HepG2 (cell line): ENCODE data around the gene PIK3R4. TPM values are rescaled to one million over a fixed set of nuclear protein-coding genes. Genes with fewer than 3 reads are reported as not detected.

Experiments
- ATAC-seq: fragments of 200-7000 bp; cut with Tn5 transposase; 3 replicates; pipeline ENCODE4 v1.9.1; 2020; ENCODE audit warnings: mild to moderate bottlenecking, moderate library complexity
- BruUV-seq: library from RNA; stranded (reverse); fragments of 400-500 nt; replicated peaks from 2 replicates; lab custom pipeline; 2021; lab: Mats Ljungman, UMichigan
- CTCF ChIA-PET: fragments of 300-600 bp; formaldehyde crosslinking; extraction: SDS; loops from one replicate; lab custom pipeline; 2021; ENCODE audit warnings: low total read pairs, inconsistent platforms, low intra/inter-chr PET ratio; lab: Yijun Ruan, JAX
- POLR2A ChIA-PET: fragments of 350-600 bp; sonication (Branson Sonifier 250); formaldehyde crosslinking; loops from one replicate; lab custom pipeline; 2020; ENCODE audit warnings: antibody characterized with exemption, inconsistent platforms; lab: Yijun Ruan, JAX
- DNase-seq: peaks from one replicate; pipeline ENCODE4 v3.0.0-alpha.2; 2015; ENCODE audit warnings: low spot score
- FAIRE-seq: peaks from 3 replicates; lab custom pipeline; 2011; peaks lifted over from hg19 to GRCh38; lab: Jason Lieb, UNC
- H2AFZ ChIP-seq: one replicate; pipeline ENCODE4 v1.6.1; 2011; ENCODE audit warnings: low read length, inconsistent platforms
- H3K27ac ChIP-seq: fragments of 300-600 bp; 3 replicates; pipeline ENCODE4 v1.8.0; 2011; ENCODE audit warnings: mixed run types, mild to moderate bottlenecking, mixed read lengths, low read length, inconsistent platforms; ENCODE audit not compliant: insufficient read depth; ENCODE audit errors: extremely low read length
- H3K27me3 ChIP-seq, 2 experiments: fragments of 200-600 bp in 1 of 2; 2 replicates in 1 of 2; 3 replicates in 1 of 2; pipeline versions ENCODE4 v1.6.0 to v1.8.0; 2011; ENCODE audit warnings: low read length in 2 of 2, mild to moderate bottlenecking in 2 of 2, moderate library complexity in 2 of 2, inconsistent platforms in 1 of 2; ENCODE audit not compliant: insufficient read depth in 2 of 2, control insufficient read depth in 1 of 2
- H3K36me3 ChIP-seq, 2 experiments: fragments of 200-600 bp in 1 of 2; replicated peaks in 1 of 2; 2 replicates in 1 of 2; 3 replicates in 1 of 2; pipeline versions ENCODE4 v1.5.1 to v1.8.0; 2011; ENCODE audit warnings: low read length in 2 of 2, inconsistent platforms in 1 of 2; ENCODE audit not compliant: insufficient read depth in 2 of 2, control insufficient read depth in 1 of 2
- H3K4me1 ChIP-seq: 2 replicates; pipeline ENCODE4 v1.5.1; 2012; ENCODE audit warnings: low read length, inconsistent platforms; ENCODE audit not compliant: insufficient read depth
- H3K4me2 ChIP-seq: 2 replicates; pipeline ENCODE4 v1.6.0; 2011; ENCODE audit warnings: low read depth, low read length, inconsistent platforms
- H3K4me3 ChIP-seq, 3 experiments: fragments of 200-600 bp in 1 of 3; sonication (generic), shearing (Covaris generic) in 1 of 3; replicated peaks in 1 of 3; 2 replicates each; pipeline ENCODE4 v1.5.1; 2011 to 2016; ENCODE audit warnings: low read length in 3 of 3, inconsistent platforms in 2 of 3, low read depth in 2 of 3, mild to moderate bottlenecking in 2 of 3, control low read depth in 1 of 3, mixed read lengths in 1 of 3; ENCODE audit not compliant: insufficient read depth in 1 of 3
- H3K79me2 ChIP-seq: one replicate; pipeline ENCODE4 v1.6.1; 2011; ENCODE audit warnings: low read length, inconsistent platforms; ENCODE audit not compliant: insufficient read depth
- H3K9ac ChIP-seq: 2 replicates; pipeline ENCODE4 v1.6.0; 2011; ENCODE audit warnings: mild to moderate bottlenecking, low read depth, low read length, inconsistent platforms; ENCODE audit not compliant: insufficient read depth
- H3K9me3 ChIP-seq: 2 replicates; pipeline ENCODE4 v1.5.1; 2012; ENCODE audit warnings: mild to moderate bottlenecking, low read length
- H4K20me1 ChIP-seq: 2 replicates; pipeline ENCODE4 v1.6.0; 2011; ENCODE audit warnings: inconsistent platforms, mild to moderate bottlenecking, low read length, moderate library complexity; ENCODE audit not compliant: insufficient read depth
- CBX1 ChIP-seq: IDR thresholded peaks from one replicate; pipeline ENCODE4 v1.6.1; 2016; ENCODE audit warnings: antibody characterized with exemption, low read depth
- EEA1 ChIP-seq: sonication (generic); formaldehyde crosslinking; IDR thresholded peaks from 2 replicates; pipeline ENCODE4 v1.5.1; 2020; ENCODE audit warnings: mild to moderate bottlenecking, missing genetic modification reagents, borderline replicate concordance
- GATAD2A ChIP-seq: IDR thresholded peaks from 2 replicates; pipeline ENCODE4 v1.6.1; 2016
- HNRNPK ChIP-seq: fragments of 200-400 bp; formaldehyde crosslinking; IDR thresholded peaks from 2 replicates; pipeline ENCODE4 v1.6.1; 2018; ENCODE audit warnings: low read length, low read depth, moderate library complexity, mild to moderate bottlenecking; ENCODE audit not compliant: poor library complexity, severe bottlenecking
- JUNB ChIP-seq: sonication (generic); formaldehyde crosslinking; IDR thresholded peaks from 2 replicates; pipeline ENCODE4 v1.8.0; 2022; ENCODE audit warnings: missing genetic modification reagents, mild to moderate bottlenecking, borderline replicate concordance
- RAD21 ChIP-seq: fragments of 450-650 bp; formaldehyde crosslinking; IDR thresholded peaks from 2 replicates; pipeline ENCODE4 v1.5.0; 2020; ENCODE audit warnings: mild to moderate bottlenecking
- SCMH1 ChIP-seq: sonication (generic); formaldehyde crosslinking; IDR thresholded peaks from 2 replicates; pipeline ENCODE4 v1.9.0; 2021; ENCODE audit warnings: missing genetic modification reagents, mild to moderate bottlenecking, borderline replicate concordance
- TMF1 ChIP-seq: sonication (generic); formaldehyde crosslinking; IDR thresholded peaks from 2 replicates; pipeline ENCODE4 v1.8.1; 2022; ENCODE audit warnings: low read depth, missing genetic modification reagents
- ZNF18 ChIP-seq: sonication (generic); formaldehyde crosslinking; IDR thresholded peaks from 2 replicates; pipeline ENCODE4 v1.8.0; 2022; ENCODE audit warnings: mild to moderate bottlenecking, missing genetic modification reagents; ENCODE audit not compliant: insufficient replicate concordance
- ZNF274 ChIP-seq: sonication (generic); formaldehyde crosslinking; IDR thresholded peaks from 2 replicates; pipeline ENCODE4 v1.5.1; 2020; ENCODE audit warnings: mild to moderate bottlenecking, missing genetic modification reagents
- ZNF430 ChIP-seq: sonication (generic); formaldehyde crosslinking; IDR thresholded peaks from 2 replicates; pipeline ENCODE4 v1.9.0; 2021; ENCODE audit warnings: mild to moderate bottlenecking, missing genetic modification reagents
- ZNF496 ChIP-seq: sonication (generic); formaldehyde crosslinking; IDR thresholded peaks from 2 replicates; pipeline ENCODE4 v1.8.1; 2023; ENCODE audit warnings: mild to moderate bottlenecking, moderate library complexity, missing genetic modification reagents; ENCODE audit not compliant: insufficient replicate concordance
- ZNF576 ChIP-seq: sonication (generic); formaldehyde crosslinking; IDR thresholded peaks from 2 replicates; pipeline ENCODE4 v1.4.0; 2020; ENCODE audit warnings: mild to moderate bottlenecking, missing genetic modification reagents
- ZNF629 ChIP-seq: sonication (generic); formaldehyde crosslinking; conservative IDR thresholded peaks from 2 replicates; pipeline ENCODE4 v1.5.0; 2020; ENCODE audit warnings: missing genetic modification reagents
- ZNF703 ChIP-seq: sonication (generic); formaldehyde crosslinking; IDR thresholded peaks from 2 replicates; pipeline ENCODE4 v1.5.1; 2020; ENCODE audit warnings: missing genetic modification reagents, mild to moderate bottlenecking, moderate library complexity, borderline replicate concordance
- ZNF883 ChIP-seq: sonication (generic); formaldehyde crosslinking; IDR thresholded peaks from 2 replicates; pipeline ENCODE4 v1.5.1; 2020; ENCODE audit warnings: mild to moderate bottlenecking, missing genetic modification reagents; ENCODE audit errors: not compliant biosample characterization
- WGBS: methylation state at CpG from one replicate; pipeline ENCODE4 v1.1.6; 2017; ENCODE audit warnings: low lambda C conversion rate; 5-methylcytosine and 5-hydroxymethylcytosine counted together
- in situ Hi-C: cut with HindIII; loops from 2 replicates; pipeline ENCODE4 v1.10.0; 2017; ENCODE audit warnings: low pct_unique_long_range_greater_than_20kb; ENCODE audit not compliant: extremely low pct_ligation_motif_present
- intact Hi-C: fragments of 100-400 bp; cut with micrococcal nuclease; formaldehyde crosslinking; loops from one replicate; pipeline ENCODE4 v1.10.0; 2022; ENCODE audit not compliant: unreplicated experiment
- polyA plus RNA-seq, 8 experiments: library from polyadenylated mRNA; depleted of rRNA in 3 of 8; stranded (reverse) in 7 of 8; unstranded in 1 of 8; fragments of >200 nt; fragmentation: Illumina TruSeq in 4 of 8; extraction: Trizol in 4 of 8; gene quantifications; 2 replicates each; pipeline versions ENCODE4 v1.2.1 to v1.2.3, GENCODE V29; 2011 to 2016; ENCODE audit warnings: low read depth in 4 of 8, missing spikeins in 1 of 8, mixed read lengths in 1 of 8; ENCODE audit not compliant: insufficient read depth in 1 of 8
- total RNA-seq, 5 experiments: library from RNA; depleted of rRNA; stranded (reverse); fragments of >200 nt; fragmentation: Illumina TruSeq; extraction: Trizol; gene quantifications; 2 replicates each; pipeline ENCODE4 v1.2.3, GENCODE V29; 2016; ENCODE audit warnings: low read depth in 1 of 5

PIK3R4 gene
- total and polyA plus RNA-seq, 2 of the 13 experiments (the other 11 are each of a cell fraction or from before 2014, with no cell fraction given), result 22.4 to 26.0 TPM

GRCh38 chr3:130755666-130756065, 9.0 kb upstream of the PIK3R4 start:
- Histone ChIP-seq H4K20me1 (no peaks in the 10 kb centered on the region), H3K27me3 (no peaks in the 10 kb centered on the region), H3K4me3 (no peak overlapping the region), H3K4me1 (peaks cover under 1% of the 10 kb centered on the region; the same call in 1 of the 2 replicates), H3K9me3 (no peaks in the 10 kb centered on the region), H2AFZ (no peak overlapping the region), H3K9ac (no peak overlapping the region), H3K36me3 (no peaks in the 10 kb centered on the region), H3K4me2 (no peak overlapping the region), H3K79me2 (no peaks in the 10 kb centered on the region), H3K27ac (no peak overlapping the region)
- intact Hi-C loops, result loop anchor here (5.0 kb wide), 1 partner anchor 53 kb away; no protein-coding TSS in a partner anchor
- BruUV-seq, result no TSS peak
- in situ Hi-C loops, result no loop called here
- ChIA-PET POLR2A (no interaction called here), CTCF (no interaction called here)
- ATAC-seq (no peak), FAIRE-seq (no peak), DNase-seq (no peak)
- 47% methylated on average over 5 of the region's 5 CpGs for WGBS
- TF ChIP-seq JUNB (CRISPR knock-in tag) (no peak), HNRNPK (no peak), EEA1 (no peak), ZNF629 (no peak), ZNF18 (CRISPR knock-in tag) (no peak), ZNF274 (CRISPR knock-in tag) (no peak), ZNF430 (CRISPR knock-in tag) (no peak), ZNF703 (CRISPR knock-in tag) (no peak), RAD21 (CRISPR knock-in tag) (no peak), GATAD2A (no peak), TMF1 (no peak), ZNF496 (CRISPR knock-in tag) (no peak), SCMH1 (CRISPR knock-in tag) (no peak), CBX1 (no peak), ZNF576 (CRISPR knock-in tag) (no peak), ZNF883 (CRISPR knock-in tag) (no peak)
